GM13977 (cell line): ENCODE results near the gene TMBIM6.
"Not testable (repeated sequence)": the region's sequence is repeated elsewhere in the genome, so short reads cannot be mapped to it uniquely, and the experiment has no call there.

Experiments
- DNase-seq: peaks from one replicate; pipeline ENCODE4 v3.0.0; 2012; ENCODE audit warnings: low spot score
- CTCF ChIP-seq: IDR thresholded peaks from 2 replicates; pipeline ENCODE4 v1.5.1; 2012; ENCODE audit warnings: mild to moderate bottlenecking, control low read depth; ENCODE audit not compliant: insufficient read depth; ENCODE audit errors: extremely low read depth, missing control alignments
- in situ Hi-C: fragments of 300-500 bp; cut with MboI; formaldehyde crosslinking; loops from one replicate; pipeline ENCODE4 v1.12.0; 2022; ENCODE audit warnings: low sequenced_read_pairs, low pct_unique_long_range_greater_than_20kb, mixed read lengths, inconsistent platforms; ENCODE audit not compliant: unreplicated experiment

Gene TMBIM6

GRCh38 chr12:49728446-49728845 is 12.9 kb upstream of the TMBIM6 start:
- no peak for TF ChIP-seq CTCF
- DNase-seq, result no peak
- in situ Hi-C loops, result no loop called here

GRCh38 chr12:49730050-49730449 is 11.3 kb upstream of the TMBIM6 start:
- TF ChIP-seq CTCF, result no peak
- in situ Hi-C loops, result no loop called here

GRCh38 chr12:49730568-49731101 is 10.7 kb upstream of the TMBIM6 start:
- no peak for TF ChIP-seq CTCF
- DNase-seq, result no peak
- in situ Hi-C loops, result no loop called here

More at GRCh38 chr12:49730050-49730449, 11.3 kb upstream of the TMBIM6 start:
- no peak for DNase-seq

GRCh38 chr12:49733219-49734017 is 7.9 kb upstream of the TMBIM6 start:
- in situ Hi-C loops, result no loop called here
- DNase-seq, result no peak
- TF ChIP-seq CTCF, result no peak

- in situ Hi-C loops, DNase-seq: not testable (repeated sequence)
Observed at GRCh38 chr12:49734900-49735299, 6.5 kb upstream of the TMBIM6 start.

- DNase-seq, in situ Hi-C loops: not testable (repeated sequence)
Observed at GRCh38 chr12:49738721-49739120, 2.6 kb upstream of the TMBIM6 start.

- DNase-seq, in situ Hi-C loops: not testable (repeated sequence)
Observed at GRCh38 chr12:49740277-49740676, 1.1 kb upstream of the TMBIM6 start.

- DNase-seq, result peak; percentile 62
- in situ Hi-C loops, result no loop called here
- no peak for TF ChIP-seq CTCF
Observed at GRCh38 chr12:49741882-49742620, 694 bp downstream of the TMBIM6 start.
